Measurements from ENCODE around the gene TASP1. TPM values are rescaled to one million over a fixed set of nuclear protein-coding genes. Genes with fewer than 3 reads are reported as not detected.

Gene TASP1
- total RNA-seq, 1 donor from 2014 or later: 22.8 TPM

DNA sequence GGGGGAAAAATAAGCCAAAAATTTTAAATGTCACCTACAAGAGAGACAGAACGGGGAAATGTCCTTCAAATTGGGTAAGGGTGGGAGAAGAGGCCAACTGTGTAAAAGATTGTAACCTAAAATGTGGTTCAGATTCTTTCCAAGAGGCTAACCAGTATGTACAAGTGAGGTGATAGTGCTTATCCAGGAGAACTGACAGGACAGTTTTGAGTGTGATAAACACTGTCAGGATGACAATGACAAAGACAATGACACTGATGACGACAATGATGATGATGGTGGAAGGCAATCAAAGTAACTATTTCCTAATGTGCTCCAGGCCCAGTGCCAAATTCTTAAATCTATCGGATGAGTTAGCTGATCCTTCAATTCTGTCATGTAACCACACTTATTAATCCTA, 57.3 kb downstream of the TASP1 start:
- no peak overlapping the region for H3K27ac Mint-ChIP-seq
- no peak for TF ChIP-seq CTCF (IDR thresholded peaks at IDR 0.05; ENCODE audit: unreplicated experiment)
- no peaks in the 10 kb centered on the region for H3K4me1 Mint-ChIP-seq
- no peak overlapping the region for H3K4me3 Mint-ChIP-seq
- DNase-seq (ENCODE audit: low spot score in 2 of 2, unreplicated experiment in 2 of 2): no peak
- peaks cover 50% of the 10 kb centered on the region for H3K36me3 Mint-ChIP-seq
- H3K9me3 Mint-ChIP-seq: peaks cover 34% of the 10 kb centered on the region
- no peaks in the 10 kb centered on the region for H3K27me3 Mint-ChIP-seq (ENCODE audit: low read depth)

GRCh38 chr20:13580707-13581106, 58.0 kb downstream of the TASP1 start:
- no peak for TF ChIP-seq CTCF (IDR thresholded peaks at IDR 0.05; ENCODE audit: unreplicated experiment)
- peaks cover 34% of the 10 kb centered on the region for H3K9me3 Mint-ChIP-seq
- H3K36me3 Mint-ChIP-seq: peaks cover 50% of the 10 kb centered on the region
- H3K4me1 Mint-ChIP-seq: no peaks in the 10 kb centered on the region
- no peak for DNase-seq (ENCODE audit: low spot score in 2 of 2, unreplicated experiment in 2 of 2)
- H3K4me3 Mint-ChIP-seq: no peak overlapping the region
- H3K27ac Mint-ChIP-seq: no peak overlapping the region
- no peaks in the 10 kb centered on the region for H3K27me3 Mint-ChIP-seq (ENCODE audit: low read depth)

- H3K9me3 Mint-ChIP-seq: peaks cover 16% of the 10 kb centered on the region
- DNase-seq (ENCODE audit: low spot score in 2 of 2, unreplicated experiment in 2 of 2): no peak
- TF ChIP-seq CTCF (IDR thresholded peaks at IDR 0.05; ENCODE audit: unreplicated experiment): no peak
- no peaks in the 10 kb centered on the region for H3K27me3 Mint-ChIP-seq (ENCODE audit: low read depth)
- H3K4me3 Mint-ChIP-seq: no peak overlapping the region
- peaks cover 44% of the 10 kb centered on the region for H3K36me3 Mint-ChIP-seq
- H3K27ac Mint-ChIP-seq: no peak overlapping the region
- H3K4me1 Mint-ChIP-seq: no peaks in the 10 kb centered on the region
These were observed 64.7 kb downstream of the TASP1 start for GRCh38 chr20:13574071-13574470.

DNA sequence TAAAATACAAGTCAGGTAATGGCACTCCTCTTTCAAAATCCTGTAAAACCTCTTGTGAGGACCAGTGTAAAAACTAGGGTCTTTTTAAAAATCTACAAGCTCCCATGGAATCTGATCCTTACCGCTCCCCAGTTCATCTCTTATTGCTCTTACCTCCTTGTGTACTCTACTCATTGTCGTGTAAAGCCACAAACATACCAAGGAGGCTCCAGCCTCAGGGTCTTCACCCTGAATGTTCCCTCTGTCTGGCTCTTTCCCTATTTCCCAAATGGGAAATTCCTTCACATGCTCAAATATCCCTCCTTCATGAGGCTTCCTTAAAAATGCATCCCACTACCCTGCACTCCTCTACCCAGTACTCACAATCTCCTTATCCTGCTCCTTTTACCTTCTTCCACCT, 67.1 kb downstream of the TASP1 start:
- Mint-ChIP-seq H3K9me3 (peaks cover 15% of the 10 kb centered on the region), H3K27ac (no peak overlapping the region), H3K4me3 (no peak overlapping the region), H3K4me1 (no peaks in the 10 kb centered on the region), H3K36me3 (peaks cover 32% of the 10 kb centered on the region), H3K27me3 (ENCODE audit: low read depth) (no peaks in the 10 kb centered on the region)
- TF ChIP-seq CTCF (IDR thresholded peaks at IDR 0.05; ENCODE audit: unreplicated experiment): no peak
- DNase-seq (ENCODE audit: low spot score in 2 of 2, unreplicated experiment in 2 of 2): no peak

- no peak for DNase-seq (ENCODE audit: low spot score in 2 of 2, unreplicated experiment in 2 of 2)
- Mint-ChIP-seq H3K4me1 (no peaks in the 10 kb centered on the region), H3K36me3 (peaks cover 28% of the 10 kb centered on the region), H3K9me3 (peaks cover 4% of the 10 kb centered on the region), H3K4me3 (no peak overlapping the region), H3K27me3 (ENCODE audit: low read depth) (no peaks in the 10 kb centered on the region), H3K27ac (no peak overlapping the region)
- TF ChIP-seq CTCF (IDR thresholded peaks at IDR 0.05; ENCODE audit: unreplicated experiment): no peak
These were observed 71.1 kb downstream of the TASP1 start for GRCh38 chr20:13567663-13568062.

- Mint-ChIP-seq H3K4me3 (no peak overlapping the region), H3K4me1 (no peaks in the 10 kb centered on the region), H3K9me3 (peaks cover 14% of the 10 kb centered on the region), H3K27me3 (ENCODE audit: low read depth) (no peaks in the 10 kb centered on the region), H3K27ac (no peak overlapping the region), H3K36me3 (peaks cover 35% of the 10 kb centered on the region)
- no peak for DNase-seq (ENCODE audit: low spot score in 2 of 2, unreplicated experiment in 2 of 2)
- no peak for TF ChIP-seq CTCF (IDR thresholded peaks at IDR 0.05; ENCODE audit: unreplicated experiment)
These were observed 74.9 kb downstream of the TASP1 start for GRCh38 chr20:13563854-13564253.

Data from mesothelial cell of epicardium (in vitro differentiated cells).